Nephron progenitor cell (in vitro differentiated cells): Measurements from ENCODE around the gene CPED1.

ENCODE experiments used
- DNase-seq: peaks from one replicate; pipeline ENCODE4 v3.0.0; 2021
- H3K27ac Mint-ChIP-seq: 2 replicates; pipeline ENCODE4 v1.8.0; 2021; ENCODE audit warnings: mild to moderate bottlenecking, moderate library complexity, mixed read lengths
- H3K27me3 Mint-ChIP-seq: 2 replicates; pipeline ENCODE4 v1.8.0; 2021; ENCODE audit warnings: mild to moderate bottlenecking, low read depth, mixed read lengths; ENCODE audit not compliant: poor library complexity
- H3K36me3 Mint-ChIP-seq: 2 replicates; pipeline ENCODE4 v1.8.0; 2021; ENCODE audit warnings: low read depth, mixed read lengths
- H3K4me1 Mint-ChIP-seq: 2 replicates; pipeline ENCODE4 v1.8.0; 2021; ENCODE audit warnings: mixed read lengths
- H3K4me3 Mint-ChIP-seq: 2 replicates; pipeline ENCODE4 v1.8.0; 2021; ENCODE audit warnings: mild to moderate bottlenecking, moderate library complexity, mixed read lengths
- H3K9me3 Mint-ChIP-seq: 2 replicates; pipeline ENCODE4 v1.8.0; 2021; ENCODE audit warnings: mild to moderate bottlenecking, moderate library complexity, mixed read lengths
- TF ChIP-seq, protein P1 (sequence below): fragments of 200-600 bp; sonication (generic); IDR thresholded peaks from 2 replicates; pipeline ENCODE4 v1.5.0; 2021; ENCODE audit warnings: antibody characterized with exemption

The CPED1 gene

DNA sequence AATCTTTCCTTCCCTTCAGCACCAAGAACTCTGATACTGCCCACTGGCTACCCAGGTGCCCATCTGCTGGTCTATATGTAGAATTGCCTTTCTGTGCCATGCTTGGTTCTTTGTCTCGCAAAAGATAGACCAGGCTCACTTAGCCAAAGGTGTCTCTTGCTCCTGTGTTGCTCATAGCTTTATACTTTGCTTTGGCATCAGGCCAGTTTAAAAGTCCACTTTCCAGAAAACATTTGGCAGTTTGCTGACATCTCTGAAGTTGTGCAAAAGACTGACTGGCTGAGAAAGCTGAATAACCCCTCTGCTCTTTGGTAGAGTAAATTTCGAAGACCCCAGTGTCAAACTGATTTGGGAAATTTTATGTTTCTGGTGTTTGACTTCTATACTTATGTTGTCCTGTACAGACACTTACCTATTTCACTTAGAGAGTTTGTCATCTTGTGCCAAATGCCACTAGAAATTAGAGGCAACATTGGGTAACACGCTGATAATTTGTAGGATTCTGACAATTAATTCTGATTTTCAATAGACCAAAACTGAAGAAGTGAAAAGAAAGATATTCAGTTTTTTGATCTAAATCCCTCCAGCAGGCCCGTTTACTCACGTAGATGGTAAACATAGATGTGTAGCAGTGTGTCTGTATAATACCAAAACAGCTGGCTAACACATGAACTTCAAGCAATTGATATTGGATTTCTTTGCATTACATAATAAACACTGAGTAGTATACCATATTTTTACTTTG, 91.1 kb downstream of the CPED1 start:
- peaks cover 19% of the 10 kb centered on the region for H3K4me1 Mint-ChIP-seq

DNA sequence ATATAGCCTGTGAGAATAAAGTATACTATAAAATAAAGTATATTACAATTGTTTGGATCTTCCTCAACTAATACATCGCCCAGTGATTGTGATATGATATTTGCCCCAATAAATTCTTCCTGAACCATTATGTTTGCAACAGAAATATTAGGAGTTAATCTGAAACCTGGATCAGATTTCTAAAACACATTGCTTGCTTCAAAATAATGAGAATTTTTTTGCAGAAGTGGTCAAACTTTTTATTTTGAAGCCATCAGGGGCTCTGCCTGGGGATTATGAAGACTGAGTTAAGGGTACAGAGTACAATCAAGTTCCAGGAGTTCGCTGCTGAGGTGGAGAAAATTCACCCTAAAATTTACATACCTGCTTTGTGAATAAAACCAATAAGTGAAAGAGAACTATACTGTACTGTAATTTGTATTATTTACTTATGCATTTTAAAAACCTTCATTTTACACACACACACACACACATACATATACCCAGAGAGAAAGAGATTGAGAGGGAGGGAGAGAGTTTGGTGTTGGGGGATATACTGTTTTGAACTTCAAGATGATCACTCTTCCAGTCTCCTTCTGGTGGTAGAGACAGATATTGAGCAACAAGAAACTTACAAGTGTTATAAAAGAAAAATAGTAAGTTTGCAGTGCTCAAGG, 91.9 kb downstream of the CPED1 start:
- no peaks in the 10 kb centered on the region for H3K36me3 Mint-ChIP-seq
- H3K27me3 Mint-ChIP-seq, result peaks cover 6% of the 10 kb centered on the region
- no peak overlapping the region for H3K4me3 Mint-ChIP-seq
- no peak overlapping the region for H3K27ac Mint-ChIP-seq
- no peak for DNase-seq
- H3K9me3 Mint-ChIP-seq, result no peaks in the 10 kb centered on the region
- H3K4me1 Mint-ChIP-seq, result peaks cover 14% of the 10 kb centered on the region
- TF ChIP-seq, protein P1, sequence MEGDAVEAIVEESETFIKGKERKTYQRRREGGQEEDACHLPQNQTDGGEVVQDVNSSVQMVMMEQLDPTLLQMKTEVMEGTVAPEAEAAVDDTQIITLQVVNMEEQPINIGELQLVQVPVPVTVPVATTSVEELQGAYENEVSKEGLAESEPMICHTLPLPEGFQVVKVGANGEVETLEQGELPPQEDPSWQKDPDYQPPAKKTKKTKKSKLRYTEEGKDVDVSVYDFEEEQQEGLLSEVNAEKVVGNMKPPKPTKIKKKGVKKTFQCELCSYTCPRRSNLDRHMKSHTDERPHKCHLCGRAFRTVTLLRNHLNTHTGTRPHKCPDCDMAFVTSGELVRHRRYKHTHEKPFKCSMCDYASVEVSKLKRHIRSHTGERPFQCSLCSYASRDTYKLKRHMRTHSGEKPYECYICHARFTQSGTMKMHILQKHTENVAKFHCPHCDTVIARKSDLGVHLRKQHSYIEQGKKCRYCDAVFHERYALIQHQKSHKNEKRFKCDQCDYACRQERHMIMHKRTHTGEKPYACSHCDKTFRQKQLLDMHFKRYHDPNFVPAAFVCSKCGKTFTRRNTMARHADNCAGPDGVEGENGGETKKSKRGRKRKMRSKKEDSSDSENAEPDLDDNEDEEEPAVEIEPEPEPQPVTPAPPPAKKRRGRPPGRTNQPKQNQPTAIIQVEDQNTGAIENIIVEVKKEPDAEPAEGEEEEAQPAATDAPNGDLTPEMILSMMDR, result no peak

More for the DNA sequence above, 91.1 kb downstream of the CPED1 start:
- DNase-seq, result no peak
- H3K9me3 Mint-ChIP-seq, result no peaks in the 10 kb centered on the region
- peaks cover 6% of the 10 kb centered on the region for H3K27me3 Mint-ChIP-seq
- H3K27ac Mint-ChIP-seq, result no peak overlapping the region
- TF ChIP-seq, protein P1, result no peak
- no peaks in the 10 kb centered on the region for H3K36me3 Mint-ChIP-seq
- no peak overlapping the region for H3K4me3 Mint-ChIP-seq

DNA sequence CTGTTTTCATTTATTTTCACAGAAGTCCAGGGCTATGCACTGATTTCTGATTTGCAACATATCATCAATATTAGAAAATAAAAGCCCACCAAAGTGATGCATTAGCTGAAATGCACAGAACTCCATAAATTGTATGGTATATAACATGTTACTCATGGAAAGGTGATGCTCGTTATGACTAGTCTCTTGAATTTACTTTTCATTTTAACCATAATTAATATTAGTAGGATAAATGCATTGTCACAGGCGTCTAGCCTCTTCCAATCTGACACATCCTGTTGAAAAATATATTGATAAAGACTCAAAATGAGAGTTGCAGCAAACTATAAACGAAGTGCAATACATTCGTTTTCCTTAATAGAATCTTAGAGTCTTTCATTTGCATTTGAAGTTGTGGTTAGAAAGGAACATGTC, 92.4 kb downstream of the CPED1 start:
- TF ChIP-seq, protein P1, result no peak
- no peak overlapping the region for H3K27ac Mint-ChIP-seq
- DNase-seq, result no peak
- H3K4me3 Mint-ChIP-seq, result no peak overlapping the region
- H3K27me3 Mint-ChIP-seq, result peaks cover 6% of the 10 kb centered on the region
- H3K9me3 Mint-ChIP-seq, result no peaks in the 10 kb centered on the region
- H3K36me3 Mint-ChIP-seq, result no peaks in the 10 kb centered on the region
- H3K4me1 Mint-ChIP-seq, result peaks cover 13% of the 10 kb centered on the region

DNA sequence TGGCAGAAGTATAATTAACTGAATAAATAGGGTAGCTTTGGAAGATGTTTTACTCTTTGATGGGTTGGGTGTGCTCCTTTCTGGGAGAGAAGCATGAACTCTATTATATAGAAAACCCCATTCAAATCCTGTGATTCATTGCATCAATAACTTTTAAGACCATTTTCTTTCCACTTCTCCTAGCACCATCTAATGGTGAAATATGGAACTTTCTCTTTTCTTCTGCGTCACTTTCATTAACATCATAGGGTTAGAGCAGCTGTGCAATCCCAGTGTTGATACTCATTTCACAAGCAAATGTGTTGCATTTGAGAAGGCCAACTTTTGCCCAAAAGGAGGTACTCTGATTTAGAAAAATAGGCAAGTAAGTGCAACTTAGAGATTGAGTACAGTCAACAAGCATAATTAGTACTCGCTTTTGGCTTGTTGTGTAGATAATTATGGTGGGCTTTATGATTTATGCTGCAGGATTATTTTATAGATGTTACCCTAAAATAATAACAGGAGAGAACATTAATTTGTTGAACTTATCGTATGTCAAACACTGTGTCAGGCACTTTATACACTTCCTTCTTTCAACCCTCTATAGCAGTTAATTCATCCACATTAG, 92.9 kb downstream of the CPED1 start:
- Mint-ChIP-seq H3K4me3 (no peak overlapping the region), H3K9me3 (no peaks in the 10 kb centered on the region), H3K27me3 (peaks cover 6% of the 10 kb centered on the region), H3K4me1 (peaks cover 8% of the 10 kb centered on the region), H3K36me3 (no peaks in the 10 kb centered on the region), H3K27ac (no peak overlapping the region)
- peak; percentile 4 for DNase-seq
- TF ChIP-seq, protein P1, result peak; percentile 69

DNA sequence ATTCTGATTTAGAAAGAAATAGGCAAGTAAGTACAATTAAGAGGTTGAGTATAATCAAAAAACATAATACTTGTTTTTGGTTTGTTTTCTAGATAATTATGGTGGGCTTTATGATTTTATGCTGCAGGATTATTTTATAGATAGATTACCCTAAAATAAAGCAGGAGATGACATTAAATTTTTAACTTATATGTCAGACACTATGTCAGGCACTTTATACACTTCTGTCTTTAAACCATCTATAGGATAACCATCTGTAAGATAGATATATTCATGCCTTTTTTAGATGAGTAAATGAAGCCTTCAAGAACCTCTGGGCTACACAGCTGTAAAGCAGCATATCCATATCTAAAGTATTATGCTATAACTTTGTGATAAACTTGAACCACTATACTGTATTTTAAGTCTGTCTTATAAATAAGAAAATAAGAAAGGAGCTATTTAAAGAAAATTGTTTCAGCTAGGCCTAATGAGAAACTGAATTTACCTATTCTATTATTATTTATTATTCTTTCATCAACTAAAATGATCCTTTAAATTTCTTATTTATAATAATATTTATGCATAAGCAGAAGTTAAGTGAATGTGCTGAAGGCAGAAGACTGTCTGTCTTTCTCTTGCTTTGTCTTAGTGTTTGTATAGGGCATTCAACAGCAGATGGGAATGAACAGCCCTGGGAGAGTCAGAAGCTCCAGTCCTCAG, 94.0 kb downstream of the CPED1 start:
- H3K36me3 Mint-ChIP-seq, result no peaks in the 10 kb centered on the region
- H3K4me1 Mint-ChIP-seq, result no peaks in the 10 kb centered on the region
- no peak for DNase-seq
- H3K9me3 Mint-ChIP-seq, result no peaks in the 10 kb centered on the region
- no peak overlapping the region for H3K4me3 Mint-ChIP-seq
- peaks cover 6% of the 10 kb centered on the region for H3K27me3 Mint-ChIP-seq
- TF ChIP-seq, protein P1, result no peak
- H3K27ac Mint-ChIP-seq, result no peak overlapping the region
